K562 (cell line): ENCODE data around the gene MYL12A. TPM values are rescaled to one million over a fixed set of nuclear protein-coding genes. Genes with fewer than 3 reads are reported as not detected.

Experiments
- ATF3 ChIP-seq, 2 experiments: fragments of 450-650 bp in 1 of 2; sonication (generic) in 1 of 2; formaldehyde crosslinking in 1 of 2; IDR thresholded peaks in 1 of 2; conservative IDR thresholded peaks in 1 of 2; 2 replicates each; pipeline versions ENCODE4 v1.6.1 to v1.8.1; 2016 to 2023; ENCODE audit warnings: mild to moderate bottlenecking in 2 of 2, moderate library complexity in 2 of 2, inconsistent platforms in 1 of 2, missing genetic modification reagents in 1 of 2
- ATF6 ChIP-seq: sonication (generic); formaldehyde crosslinking; IDR thresholded peaks from 2 replicates; pipeline ENCODE4 v1.4.0; 2020; ENCODE audit warnings: mild to moderate bottlenecking, missing genetic modification reagents
- BACH1 ChIP-seq: fragments of 200-800 bp; sonication (Bioruptor generic); IDR thresholded peaks from 2 replicates; pipeline ENCODE4 v1.6.1; 2016; ENCODE audit warnings: missing genetic modification characterization, missing compliant biosample characterization
- CLOCK ChIP-seq: fragments of 250-450 bp; sonication (Bioruptor Pico); IDR thresholded peaks from 2 replicates; pipeline ENCODE4 v1.4.0; 2020; ENCODE audit warnings: mild to moderate bottlenecking, moderate library complexity, borderline replicate concordance
- EGR1 ChIP-seq: fragments of 450-650 bp; conservative IDR thresholded peaks from 2 replicates; pipeline ENCODE4 v1.6.1; 2017; ENCODE audit warnings: mild to moderate bottlenecking
- IRF1 ChIP-seq: sonication (generic); formaldehyde crosslinking; IDR thresholded peaks from 2 replicates; pipeline ENCODE4 v1.8.0; 2022; ENCODE audit warnings: missing genetic modification reagents, mild to moderate bottlenecking, borderline replicate concordance
- JUN ChIP-seq, 2 experiments: sonication (generic) in 1 of 2; formaldehyde crosslinking in 1 of 2; IDR thresholded peaks; 2 replicates each; pipeline versions ENCODE4 v1.6.1 to v1.8.0; 2012 to 2022; ENCODE audit warnings: borderline replicate concordance in 2 of 2, mild to moderate bottlenecking in 2 of 2, improper control_type of control experiment in 1 of 2, low read depth in 1 of 2, low read length in 1 of 2, missing genetic modification reagents in 1 of 2
- JUNB ChIP-seq: fragments of 450-650 bp; formaldehyde crosslinking; conservative IDR thresholded peaks from 2 replicates; pipeline ENCODE4 v1.4.0; 2020; ENCODE audit warnings: mild to moderate bottlenecking
- JUND ChIP-seq, 2 experiments: IDR thresholded peaks; 2 replicates in 1 of 2; 3 replicates in 1 of 2; pipeline ENCODE4 v1.6.1; 2011; ENCODE audit warnings: borderline replicate concordance in 2 of 2, low read depth in 2 of 2, low read length in 2 of 2, improper control_type of control experiment in 1 of 2, missing biosample characterization in 1 of 2, missing genetic modification characterization in 1 of 2, missing genetic modification reagents in 1 of 2
- KAT2B ChIP-seq: IDR thresholded peaks from one replicate; pipeline ENCODE4 v1.6.1; 2012; ENCODE audit warnings: low read depth, mild to moderate bottlenecking, control low read depth, inconsistent platforms, low read length, moderate library complexity
- KLF10 ChIP-seq: fragments of 250-450 bp; sonication (Bioruptor Pico); IDR thresholded peaks from 2 replicates; pipeline ENCODE4 v1.6.1; 2021; ENCODE audit warnings: matching md5 sums
- KLF6 ChIP-seq: fragments of 250-450 bp; sonication (Bioruptor Pico); IDR thresholded peaks from 2 replicates; pipeline ENCODE4 v1.4.0; 2020; ENCODE audit warnings: mild to moderate bottlenecking, moderate library complexity, borderline replicate concordance
- NFE2 ChIP-seq: IDR thresholded peaks from 2 replicates; pipeline ENCODE4 v1.6.1; 2014; ENCODE audit warnings: antibody characterized with exemption, low read depth
- NR0B1 ChIP-seq: fragments of 450-650 bp; IDR thresholded peaks from one replicate; pipeline ENCODE4 v1.6.1; 2018; ENCODE audit warnings: mild to moderate bottlenecking, moderate library complexity; ENCODE audit not compliant: partially characterized antibody
- NR2F6 ChIP-seq: fragments of 450-650 bp; formaldehyde crosslinking; IDR thresholded peaks from 2 replicates; pipeline ENCODE4 v1.4.0; 2020; ENCODE audit warnings: mild to moderate bottlenecking
- SMAD2 ChIP-seq: fragments of 150-350 bp; IDR thresholded peaks from 2 replicates; pipeline ENCODE4 v1.6.1; 2014; ENCODE audit warnings: low read depth, mild to moderate bottlenecking, low read length
- TEAD1 ChIP-seq, 2 experiments: fragments of 450-650 bp in 1 of 2; sonication (generic) in 1 of 2; formaldehyde crosslinking; IDR thresholded peaks; 2 replicates each; pipeline versions ENCODE4 v1.4.0 to v1.8.0; 2020 to 2022; ENCODE audit warnings: mild to moderate bottlenecking in 2 of 2, missing genetic modification reagents in 1 of 2
- ZNF699 ChIP-seq: fragments of 250-450 bp; sonication (Bioruptor Pico); IDR thresholded peaks from 2 replicates; pipeline ENCODE4 v1.8.0; 2021; ENCODE audit warnings: mild to moderate bottlenecking, moderate library complexity; ENCODE audit not compliant: insufficient replicate concordance
- polyA plus RNA-seq, 8 experiments: library from polyadenylated mRNA; depleted of rRNA in 4 of 8; stranded (reverse) in 5 of 8; unstranded in 3 of 8; fragments of >200 nt; fragmentation: Nextera tagmentation in 2 of 8; fragmentation: Illumina TruSeq in 1 of 8; extraction: Ambion mirVana in 2 of 8; extraction: Trizol in 1 of 8; gene quantifications; 2 replicates each; pipeline versions ENCODE4 v1.2.1 to v1.2.3, GENCODE V29; 2011 to 2014; ENCODE audit warnings: inconsistent platforms in 1 of 8, missing spikeins in 1 of 8
- total RNA-seq, 7 experiments: library from RNA; depleted of rRNA in 6 of 7; stranded (reverse); fragments of >200 nt in 6 of 7; fragmentation: Illumina TruSeq in 2 of 7; extraction: Trizol in 2 of 7; gene quantifications; 2 replicates each; pipeline versions ENCODE4 v1.2.1 to v1.2.3, GENCODE V29; 2011 to 2021; ENCODE audit warnings: low replicate concordance in 1 of 7

The MYL12A gene
- total and polyA plus RNA-seq, 9 of the 15 experiments (the other 6 are each of a cell fraction or from before 2014, with no cell fraction given): 308 to 1,031 (median 559) TPM

- TF ChIP-seq JUN (IDR thresholded peaks at IDR 0.05; ENCODE audit: borderline replicate concordance, low read depth, low read length): 0 out of 2 replicates have a peak, but pooled peaks have one; percentile 47
- no peak for TF ChIP-seq JUN (CRISPR knock-in tag; IDR thresholded peaks at IDR 0.05; ENCODE audit: borderline replicate concordance)
- TF ChIP-seq BACH1 (tag): no peak
- peak; percentile 32; the same call in 1 of the 2 replicates for TF ChIP-seq NFE2
- TF ChIP-seq CLOCK: no peak
- peak; percentile 90 for TF ChIP-seq ATF3 (IDR thresholded peaks at IDR 0.05)
- TF ChIP-seq ATF3 (CRISPR knock-in tag; conservative IDR thresholded peaks at IDR 0.05): no peak
- 0 out of 2 replicates have a peak, but pooled peaks have one; percentile 25 for TF ChIP-seq JUNB (CRISPR knock-in tag)
- TF ChIP-seq IRF1 (CRISPR knock-in tag): no peak
- no peak for TF ChIP-seq KLF10 (CRISPR knock-in tag)
- no peak for TF ChIP-seq SMAD2
- peak; percentile 85 for TF ChIP-seq JUND (IDR thresholded peaks at IDR 0.05; ENCODE audit: borderline replicate concordance, low read depth, low read length)
- TF ChIP-seq JUND (tag; IDR thresholded peaks at IDR 0.05; ENCODE audit: borderline replicate concordance, low read depth, low read length): peak; percentile 77; the same call in 1 of the 3 replicates
- TF ChIP-seq EGR1: peak; percentile 82
- TF ChIP-seq ZNF699 (CRISPR knock-in tag): no peak
- TF ChIP-seq TEAD1 (CRISPR knock-in tag; IDR thresholded peaks at IDR 0.05): no peak
- no peak for TF ChIP-seq NR2F6 (CRISPR knock-in tag)
- TF ChIP-seq KLF6 (CRISPR knock-in tag): no peak
- TF ChIP-seq ATF6 (CRISPR knock-in tag): no peak
- TF ChIP-seq KAT2B: no peak
- no peak for TF ChIP-seq NR0B1
Observed at GRCh38 chr18:3264362-3264761, 16.8 kb downstream of the MYL12A start (continued).
